ENCODE data around the gene SPSB1. TPM values are rescaled to one million over a fixed set of nuclear protein-coding genes. Genes with fewer than 3 reads are reported as not detected.

SPSB1 gene
- total and polyA plus RNA-seq, 2 donors from 2014 or later: 12.7 to 25.9 TPM

DNA sequence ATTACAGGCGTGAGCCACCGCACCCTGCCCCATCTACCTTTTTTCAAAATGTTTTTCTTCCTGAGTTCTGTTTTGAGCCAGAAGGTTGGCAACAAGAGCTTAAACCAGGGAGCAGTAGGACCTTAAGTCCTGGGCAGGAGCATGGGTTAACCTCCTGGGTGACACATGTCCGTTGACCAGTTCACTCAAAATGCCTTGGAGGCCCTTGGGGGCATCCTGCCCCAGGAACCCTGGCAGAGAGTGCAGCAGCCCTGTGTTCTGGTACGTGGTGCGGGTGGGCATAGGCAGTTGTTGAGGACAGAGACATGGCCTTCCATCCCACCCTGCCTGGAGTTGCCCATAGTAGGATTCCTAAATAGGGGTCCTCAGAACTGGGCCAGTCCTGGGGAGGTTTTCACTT lies 46.5 kb upstream of the SPSB1 start:
- H3K4me3 ChIP-seq (ENCODE audit: low read length in 3 of 3): no peak overlapping the region
- H3K4me1 ChIP-seq (ENCODE audit: control insufficient read depth in 2 of 3, insufficient read depth in 2 of 3, low read depth in 1 of 3, low read length in 3 of 3): peaks cover 0 to 27% (median 24%) of the 10 kb centered on the region in 3 donors
- intact Hi-C loops (cut with DNase I): no loop called here
- TF ChIP-seq, protein P1, sequence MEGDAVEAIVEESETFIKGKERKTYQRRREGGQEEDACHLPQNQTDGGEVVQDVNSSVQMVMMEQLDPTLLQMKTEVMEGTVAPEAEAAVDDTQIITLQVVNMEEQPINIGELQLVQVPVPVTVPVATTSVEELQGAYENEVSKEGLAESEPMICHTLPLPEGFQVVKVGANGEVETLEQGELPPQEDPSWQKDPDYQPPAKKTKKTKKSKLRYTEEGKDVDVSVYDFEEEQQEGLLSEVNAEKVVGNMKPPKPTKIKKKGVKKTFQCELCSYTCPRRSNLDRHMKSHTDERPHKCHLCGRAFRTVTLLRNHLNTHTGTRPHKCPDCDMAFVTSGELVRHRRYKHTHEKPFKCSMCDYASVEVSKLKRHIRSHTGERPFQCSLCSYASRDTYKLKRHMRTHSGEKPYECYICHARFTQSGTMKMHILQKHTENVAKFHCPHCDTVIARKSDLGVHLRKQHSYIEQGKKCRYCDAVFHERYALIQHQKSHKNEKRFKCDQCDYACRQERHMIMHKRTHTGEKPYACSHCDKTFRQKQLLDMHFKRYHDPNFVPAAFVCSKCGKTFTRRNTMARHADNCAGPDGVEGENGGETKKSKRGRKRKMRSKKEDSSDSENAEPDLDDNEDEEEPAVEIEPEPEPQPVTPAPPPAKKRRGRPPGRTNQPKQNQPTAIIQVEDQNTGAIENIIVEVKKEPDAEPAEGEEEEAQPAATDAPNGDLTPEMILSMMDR (IDR thresholded peaks at IDR 0.05; ENCODE audit: borderline replicate concordance, extremely low read depth, insufficient read depth): no peak
- DNase-seq (no peak), FAIRE-seq (no peak)
- no peak overlapping the region for H3K27ac ChIP-seq (ENCODE audit: low read depth in 2 of 2, low read length in 2 of 2)
- H3K36me3 ChIP-seq (ENCODE audit: control insufficient read depth in 2 of 3, insufficient read depth in 3 of 3, low read length in 3 of 3): peaks cover 0 to 10% (median 5%) of the 10 kb centered on the region in 3 donors
- H3K9me3 ChIP-seq (ENCODE audit: control insufficient read depth in 2 of 3, insufficient read depth in 1 of 3, low read length in 3 of 3): no peaks in the 10 kb centered on the region
- H3K27me3 ChIP-seq (ENCODE audit: control insufficient read depth, insufficient read depth, low read length): no peaks in the 10 kb centered on the region
- no peak overlapping the region for H3K9ac ChIP-seq (ENCODE audit: low read length in 3 of 3)

DNA sequence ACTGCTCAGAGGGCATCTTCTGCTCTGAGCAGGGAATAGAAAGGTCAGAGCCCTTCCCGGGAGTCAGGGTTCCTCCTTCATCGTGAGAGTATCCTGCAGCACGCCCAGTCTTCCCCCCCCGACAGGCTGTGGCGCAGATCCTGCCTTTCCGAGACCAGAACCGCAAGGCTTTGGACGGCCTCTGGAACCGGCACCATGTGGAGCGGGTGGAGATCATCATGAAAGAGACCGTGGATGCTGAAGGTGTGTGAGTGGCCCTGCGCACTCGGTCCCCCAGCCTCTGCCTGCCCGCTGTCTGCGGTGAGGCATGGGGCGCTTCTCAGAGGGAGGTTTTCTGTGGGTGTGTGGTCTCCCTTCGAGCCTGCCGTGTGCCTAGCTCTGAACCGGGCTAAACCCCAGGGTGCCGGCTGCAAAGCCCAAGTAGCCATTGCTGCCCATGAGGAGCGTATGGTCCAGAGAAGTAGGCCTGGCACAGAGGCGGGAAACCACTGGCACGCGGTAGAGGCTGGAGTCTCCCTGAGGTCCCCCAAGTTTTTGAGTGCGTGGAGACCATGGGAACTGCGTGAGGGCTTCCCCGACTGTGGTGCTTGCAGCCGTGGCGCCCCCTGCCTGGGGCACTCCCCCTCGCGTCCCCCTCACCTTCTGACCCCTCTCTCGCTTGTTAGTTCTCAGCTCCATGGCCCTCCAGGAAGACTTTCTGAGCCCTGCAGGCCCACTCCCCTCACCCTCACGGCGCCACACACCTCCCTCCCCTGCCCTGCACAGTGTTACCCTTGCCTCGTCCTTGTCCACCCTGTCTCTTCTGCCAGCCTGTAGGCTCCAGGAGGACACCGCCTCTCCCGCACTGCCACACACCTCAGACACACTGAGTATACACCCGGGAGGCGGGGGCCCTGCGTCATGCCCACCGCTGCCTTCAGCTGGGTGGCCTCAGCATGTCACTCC lies 45.6 kb upstream of the SPSB1 start:
- Histone ChIP-seq H3K9me3 (ENCODE audit: control insufficient read depth in 2 of 3, insufficient read depth in 1 of 3, low read length in 3 of 3) (no peaks in the 10 kb centered on the region), H3K36me3 (ENCODE audit: control insufficient read depth in 2 of 3, insufficient read depth in 3 of 3, low read length in 3 of 3) (peaks cover 0 to 10% (median 5%) of the 10 kb centered on the region in 3 donors), H3K9ac (ENCODE audit: low read length in 3 of 3) (no peak overlapping the region), H3K4me1 (ENCODE audit: control insufficient read depth in 2 of 3, insufficient read depth in 2 of 3, low read depth in 1 of 3, low read length in 3 of 3) (peaks cover 0 to 30% (median 24%) of the 10 kb centered on the region in 3 donors), H3K27ac (ENCODE audit: low read depth in 2 of 2, low read length in 2 of 2) (no peak overlapping the region), H3K4me3 (ENCODE audit: low read length in 3 of 3) (no peak overlapping the region), H3K27me3 (ENCODE audit: control insufficient read depth, insufficient read depth, low read length) (no peaks in the 10 kb centered on the region)
- intact Hi-C loops (cut with DNase I): no loop called here
- no peak for FAIRE-seq
- peak in 1 of 5 donors; percentile 35 for DNase-seq
- TF ChIP-seq, protein P1 (IDR thresholded peaks at IDR 0.05; ENCODE audit: borderline replicate concordance, extremely low read depth, insufficient read depth): no peak

DNA sequence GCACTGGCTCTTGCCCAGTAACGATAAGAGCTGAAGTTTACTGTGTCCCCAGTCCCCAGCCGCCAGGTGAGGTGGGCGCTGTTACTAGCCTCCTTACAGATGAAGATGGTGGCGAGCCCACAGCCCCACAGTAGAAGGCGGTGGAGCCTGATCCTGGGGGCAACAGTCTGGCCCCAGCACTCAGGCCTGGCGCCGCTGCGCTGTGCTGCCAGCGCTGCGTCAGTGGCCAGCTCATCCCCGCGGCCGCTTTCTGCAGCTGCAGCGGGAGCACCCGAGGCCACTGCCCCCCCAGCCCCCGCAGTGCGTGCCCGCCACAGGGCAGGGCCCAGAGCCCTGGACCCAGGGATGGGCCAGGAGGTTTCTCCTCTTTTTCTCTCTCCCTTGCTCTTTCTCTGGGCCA lies 44.8 kb upstream of the SPSB1 start:
- no peaks in the 10 kb centered on the region for H3K9me3 ChIP-seq (ENCODE audit: control insufficient read depth in 2 of 3, insufficient read depth in 1 of 3, low read length in 3 of 3)
- peak in 1 of 5 donors; percentile 66 for DNase-seq
- H3K4me1 ChIP-seq (ENCODE audit: control insufficient read depth in 2 of 3, insufficient read depth in 2 of 3, low read depth in 1 of 3, low read length in 3 of 3): peaks cover 0 to 24% (median 23%) of the 10 kb centered on the region in 3 donors
- no peaks in the 10 kb centered on the region for H3K27me3 ChIP-seq (ENCODE audit: control insufficient read depth, insufficient read depth, low read length)
- no peak overlapping the region for H3K9ac ChIP-seq (ENCODE audit: low read length in 3 of 3)
- TF ChIP-seq, protein P1 (IDR thresholded peaks at IDR 0.05; ENCODE audit: borderline replicate concordance, extremely low read depth, insufficient read depth): no peak
- H3K27ac ChIP-seq (ENCODE audit: low read depth in 2 of 2, low read length in 2 of 2): no peak overlapping the region
- intact Hi-C loops (cut with DNase I): no loop called here
- no peak for FAIRE-seq
- no peak overlapping the region for H3K4me3 ChIP-seq (ENCODE audit: low read length in 3 of 3)
- peaks cover 0 to 10% (median 5%) of the 10 kb centered on the region in 3 donors for H3K36me3 ChIP-seq (ENCODE audit: control insufficient read depth in 2 of 3, insufficient read depth in 3 of 3, low read length in 3 of 3)

All from kidney (tissue), 14 donors.